Body of pancreas (tissue), 4 donors: ENCODE results near the gene LRRC59. TPM values are rescaled to one million over a fixed set of nuclear protein-coding genes. Genes with fewer than 3 reads are reported as not detected.
A peak's percentile ranks its signal among the peaks of the same experiment; 100 is the strongest.

Source experiments
- ATAC-seq: fragments of 150-250 bp; one replicate; pipeline ENCODE4 v1.9.1; 2016
- DNase-seq, 4 donors: peaks; one replicate each; pipeline ENCODE4 v3.0.0-alpha.2; 2019
- H3K27ac ChIP-seq, 4 donors: fragments of 200-600 bp; sonication (generic); 1 replicate in 3 of 4; 2 replicates in 1 of 4; pipeline versions ENCODE4 v1.5.1 to v1.6.1; 2016 to 2019; ENCODE audit warnings: mild to moderate bottlenecking in 1 of 4, mixed read lengths in 1 of 4, moderate library complexity in 1 of 4
- H3K27me3 ChIP-seq, 2 donors: fragments of 200-600 bp; sonication (generic); one replicate each; pipeline ENCODE4 v1.6.0; 2016; ENCODE audit warnings: mild to moderate bottlenecking in 1 of 2
- H3K36me3 ChIP-seq, 2 donors: fragments of 200-600 bp; sonication (generic); replicated peaks in 1 of 2; 2 replicates each; pipeline ENCODE4 v1.5.1; 2016; ENCODE audit warnings: low read depth in 2 of 2; ENCODE audit not compliant: insufficient read depth in 1 of 2
- H3K4me1 ChIP-seq: fragments of 200-600 bp; sonication (generic); one replicate; pipeline ENCODE4 v1.6.0; 2016
- H3K4me3 ChIP-seq, 2 donors: fragments of 200-600 bp; sonication (generic); 1 replicate in 1 of 2; 2 replicates in 1 of 2; pipeline ENCODE4 v1.5.1; 2016 to 2019
- H3K9me3 ChIP-seq, 3 donors: fragments of 200-600 bp; sonication (generic); 1 replicate in 2 of 3; 2 replicates in 1 of 3; pipeline ENCODE4 v1.5.1; 2016
- CTCF ChIP-seq, 7 experiments: fragments of 450-650 bp in 4 of 7; fragments of 200-600 bp in 3 of 7; sonication (generic) in 3 of 7; IDR thresholded peaks; one replicate each; pipeline ENCODE4 v1.5.1; 2016 to 2019; ENCODE audit warnings: antibody characterized with exemption in 7 of 7
- POLR2A ChIP-seq, 3 donors: fragments of 450-650 bp; IDR thresholded peaks; one replicate each; pipeline ENCODE4 v1.6.1; 2016; ENCODE audit warnings: antibody characterized with exemption in 3 of 3, mild to moderate bottlenecking in 2 of 3
- WGBS, 2 donors: methylation state at CpG; one replicate each; pipeline ENCODE4 v1.1.5; 2017; 5-methylcytosine and 5-hydroxymethylcytosine counted together
- intact Hi-C: fragments of 100-400 bp; cut with DNase I; formaldehyde crosslinking; loops from one replicate; pipeline ENCODE4 v1.15.1; 2023
- total RNA-seq, 2 donors: library from RNA; depleted of rRNA; stranded (reverse); fragments of >200 nt; gene quantifications; one replicate each; pipeline ENCODE4 v1.1.0, GENCODE V29; 2016

The LRRC59 gene
- total RNA-seq, 2 donors from 2014 or later, result 70.8 to 113 TPM

GRCh38 chr17:50364061-50364458 is 33.3 kb downstream of the LRRC59 start:
- Histone ChIP-seq H3K36me3 (peaks cover under 1 to 13% of the 10 kb centered on the region in 2 donors), H3K4me3 (no peak overlapping the region), H3K27me3 (no peaks in the 10 kb centered on the region), H3K9me3 (no peaks in the 10 kb centered on the region), H3K27ac (no peak overlapping the region), H3K4me1 (peaks cover 13% of the 10 kb centered on the region)
- TF ChIP-seq POLR2A (IDR thresholded peaks at IDR 0.05) (no peak), CTCF (IDR thresholded peaks at IDR 0.05) (no peak)
- no peak for ATAC-seq
- intact Hi-C loops, result loop anchor here (10.0 kb wide), 1 partner anchor 111 kb away; the partner anchor contains the start of gene RSAD1
- WGBS, 2 donors, result 67% methylated on average over 4 of the region's 4 CpGs; no CpG with 5 or more reads in 1 of the 2 donors
- no peak for DNase-seq

DNA sequence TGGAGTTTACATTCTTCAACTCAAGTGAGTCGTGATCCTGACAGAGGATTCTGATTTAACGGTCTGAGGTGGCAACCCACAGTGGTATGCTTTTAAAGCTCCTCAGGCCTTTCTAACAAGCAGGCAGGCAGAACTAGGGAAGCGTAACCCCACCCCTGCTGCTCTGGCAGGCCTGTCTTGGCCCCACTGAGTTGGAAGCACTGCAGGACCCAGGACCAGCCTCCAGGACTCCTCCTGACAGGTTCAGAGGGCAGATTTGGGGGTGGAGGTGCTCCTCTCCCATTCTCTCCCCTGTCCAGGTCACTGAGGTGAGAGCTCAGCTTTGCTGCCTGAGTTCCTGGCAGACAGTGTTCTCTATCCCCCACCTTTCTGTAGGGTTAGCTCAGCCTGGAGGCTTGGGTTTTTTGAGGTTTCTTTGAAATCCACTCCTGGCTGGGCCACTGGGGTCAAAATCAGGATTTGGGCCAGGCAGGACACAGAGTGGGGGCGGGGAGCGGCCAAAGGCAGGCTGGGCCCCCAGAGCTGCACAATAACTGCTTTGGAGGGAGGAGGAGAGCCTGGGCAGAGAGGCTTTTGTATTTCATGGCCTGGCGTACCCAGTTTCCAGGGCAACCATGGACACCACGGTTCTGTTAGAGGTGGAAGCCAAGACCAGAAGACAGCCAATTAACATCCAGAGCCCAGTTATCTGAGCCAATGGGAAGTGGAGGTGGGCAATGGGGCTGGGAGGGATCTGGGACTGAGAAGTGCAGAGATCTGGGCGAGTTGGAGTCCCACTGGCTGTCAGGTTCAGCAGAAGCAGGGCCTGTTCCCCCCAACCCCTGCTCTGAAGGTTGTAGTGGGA is 33.9 kb downstream of the LRRC59 start:
- H3K36me3 ChIP-seq, result peaks cover 0 to 13% of the 10 kb centered on the region in 2 donors

DNA sequence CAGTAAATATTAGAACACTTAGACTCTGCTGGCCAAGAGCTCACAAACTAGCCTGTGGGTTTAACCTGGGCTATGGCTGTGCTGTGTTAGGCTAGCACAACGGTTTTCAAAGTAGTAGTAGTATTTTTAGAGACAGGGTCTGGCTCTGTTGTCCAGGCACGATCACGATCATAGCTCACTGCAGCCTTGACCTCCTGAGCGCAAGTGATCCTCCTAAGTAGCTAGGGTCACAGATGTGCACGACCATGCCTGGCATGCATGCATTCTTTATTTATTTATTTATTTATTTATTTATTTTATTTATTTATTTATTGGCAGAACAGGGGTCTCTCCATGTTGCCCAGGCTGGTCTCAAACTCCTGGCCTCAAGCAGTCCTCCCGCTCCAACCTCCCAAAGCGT is 34.7 kb downstream of the LRRC59 start:
- 59 to 63% methylated on average over 7 of the region's 7 CpGs for WGBS, 2 donors
- Histone ChIP-seq H3K9me3 (no peaks in the 10 kb centered on the region), H3K4me1 (peaks cover 17% of the 10 kb centered on the region), H3K36me3 (peaks cover 0 to 7% of the 10 kb centered on the region in 2 donors), H3K27ac (peak overlapping the region in 1 of 4 donors; percentile 59), H3K4me3 (no peak overlapping the region), H3K27me3 (no peaks in the 10 kb centered on the region)
- DNase-seq, result no peak
- intact Hi-C loops, result loop anchor here (10.0 kb wide), 1 partner anchor 112 kb away; the partner anchor contains the start of gene RSAD1
- no peak for TF ChIP-seq POLR2A (IDR thresholded peaks at IDR 0.05)
- ATAC-seq, result no peak

More for the DNA sequence above, 33.9 kb downstream of the LRRC59 start:
- no peaks in the 10 kb centered on the region for H3K27me3 ChIP-seq
- DNase-seq (no peak), ATAC-seq (no peak)
- peaks cover 17% of the 10 kb centered on the region for H3K4me1 ChIP-seq
- no peaks in the 10 kb centered on the region for H3K9me3 ChIP-seq
- no peak overlapping the region for H3K27ac ChIP-seq
- WGBS, 2 donors, result 62% methylated on average over 8 of the region's 8 CpGs
- no peak overlapping the region for H3K4me3 ChIP-seq
- TF ChIP-seq CTCF (IDR thresholded peaks at IDR 0.05), result no peak
- TF ChIP-seq POLR2A (IDR thresholded peaks at IDR 0.05), result no peak
- intact Hi-C loops, result loop anchor here (10.0 kb wide), 1 partner anchor 111 kb away; the partner anchor contains the start of gene RSAD1

DNA sequence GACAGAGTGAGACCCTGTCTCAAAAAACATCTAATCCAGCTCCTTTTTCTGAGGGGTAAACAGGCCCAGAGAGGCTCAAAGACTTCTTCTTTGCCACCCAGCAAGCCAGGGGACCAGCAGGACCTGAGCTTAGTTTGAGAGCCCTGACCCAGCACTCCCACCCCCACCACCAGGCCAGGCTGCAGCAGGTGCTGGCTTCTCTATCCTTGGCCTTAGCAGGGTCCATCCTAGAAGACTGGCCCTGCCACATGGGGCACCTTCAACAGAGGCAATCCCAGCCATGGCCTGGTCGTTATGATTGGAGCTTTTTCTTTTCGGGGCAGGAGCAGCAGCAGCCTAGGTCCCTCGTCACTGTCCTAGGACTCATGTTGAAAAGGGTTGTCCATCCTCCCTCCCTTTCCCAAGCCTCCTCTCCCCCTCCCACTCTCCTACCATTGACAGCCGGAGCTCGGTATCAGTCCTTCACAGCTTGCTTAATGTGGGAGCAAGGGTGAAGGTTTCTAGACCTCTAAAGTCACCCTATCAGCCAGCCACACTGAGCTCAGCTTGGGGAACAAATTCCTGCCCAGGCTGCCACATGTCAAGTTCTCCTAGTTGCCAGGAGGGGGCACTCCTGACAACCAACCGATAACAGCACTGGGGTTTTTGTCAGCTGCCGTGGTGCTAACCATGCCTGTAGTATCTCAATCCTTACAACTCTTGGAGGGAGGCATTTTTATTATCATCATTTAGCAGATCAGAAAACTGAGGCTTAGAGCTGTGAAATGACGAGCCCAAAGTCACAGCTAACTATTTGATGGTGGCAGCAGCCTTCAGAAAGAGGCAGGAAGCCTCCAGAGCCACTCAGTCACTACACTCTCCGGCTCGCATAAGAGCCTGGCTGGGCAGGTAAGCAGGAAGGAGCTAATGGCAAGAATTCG is 35.5 kb downstream of the LRRC59 start:
- intact Hi-C loops, result loop anchor here (10.0 kb wide), 1 partner anchor 113 kb away; the partner anchor contains the start of gene RSAD1

More for the DNA sequence above, 35.5 kb downstream of the LRRC59 start:
- peak; percentile 89 for ATAC-seq
- H3K4me1 ChIP-seq, result peaks cover 17% of the 10 kb centered on the region
- no peak overlapping the region for H3K4me3 ChIP-seq
- peak overlapping the region in 2 of 4 donors; percentile 35 to 59 for H3K27ac ChIP-seq
- TF ChIP-seq POLR2A (IDR thresholded peaks at IDR 0.05) (no peak), CTCF (IDR thresholded peaks at IDR 0.05) (peak; percentile 56 to 83 (median 80))
- 16 to 23% methylated on average over 11 of the region's 11 CpGs for WGBS, 2 donors
- no peaks in the 10 kb centered on the region for H3K27me3 ChIP-seq
- DNase-seq, result peak; percentile 71 to 81 (median 77)
- H3K36me3 ChIP-seq, result peaks cover 0 to 5% of the 10 kb centered on the region in 2 donors
- H3K9me3 ChIP-seq, result no peaks in the 10 kb centered on the region
